SH-SY5Y (cell line): ENCODE results near the gene PRKCH.

Experiments
- GATA2 ChIP-seq: IDR thresholded peaks from 2 replicates; pipeline ENCODE4 v1.6.1; 2011; ENCODE audit warnings: mild to moderate bottlenecking, low read depth, low read length
- GATA3 ChIP-seq: IDR thresholded peaks from 2 replicates; pipeline ENCODE4 v1.6.1; 2011; ENCODE audit warnings: low read depth, mild to moderate bottlenecking, low read length, moderate library complexity

DNA sequence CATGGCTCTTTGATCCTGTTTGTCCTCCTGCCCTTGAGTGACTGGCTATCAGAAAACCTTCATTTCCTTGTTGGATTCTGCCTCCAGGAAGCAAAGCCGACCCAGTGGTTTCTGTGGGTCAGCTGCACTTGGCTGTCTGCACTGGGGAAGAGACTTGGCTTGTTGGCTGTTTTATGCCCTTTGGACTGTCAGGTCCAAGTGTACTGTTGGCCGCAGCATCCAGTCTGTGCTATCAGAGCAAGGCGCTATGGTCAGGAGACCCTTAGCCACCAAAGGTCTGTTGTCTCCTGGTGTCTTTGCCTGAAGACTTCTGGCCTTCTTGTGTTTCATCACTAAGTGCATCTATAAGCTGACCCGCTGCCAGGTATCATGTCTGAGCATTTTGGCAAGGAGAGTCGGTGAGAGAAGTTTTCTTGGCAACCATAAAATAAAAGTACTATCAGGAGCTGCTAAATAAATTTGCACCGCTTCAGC, 196.6 kb downstream of the PRKCH start:
- TF ChIP-seq GATA2 (no peak), GATA3 (no peak)
